Hepatocyte (in vitro differentiated cells): ENCODE data around the gene TMCO4.

Source experiments
- CTCF ChIP-seq: fragments of 200-600 bp; sonication (generic); IDR thresholded peaks from 2 replicates; pipeline ENCODE4 v1.5.1; 2016; ENCODE audit warnings: antibody characterized with exemption, mild to moderate bottlenecking; ENCODE audit not compliant: poor library complexity
- EZH2 ChIP-seq: fragments of 200-600 bp; sonication (generic); IDR thresholded peaks from 2 replicates; pipeline ENCODE4 v1.6.1; 2016; ENCODE audit warnings: antibody characterized with exemption, mild to moderate bottlenecking, borderline replicate concordance

- TF ChIP-seq CTCF (no peak), EZH2 (no peak)
Observed at GRCh38 chr1:19814244-19814661, 14.5 kb upstream of the TMCO4 start.
